T47D (cell line): ENCODE results near the gene SESN1.

Source experiments
- DNase-seq, 2 experiments: peaks; one replicate each; pipeline versions ENCODE4 v3.0.0 to v3.0.0-alpha.2; 2011 to 2012; ENCODE audit warnings: low read depth in 1 of 2, low spot score in 1 of 2
- JUND ChIP-seq: IDR thresholded peaks from 2 replicates; pipeline ENCODE4 v1.6.1; 2012; ENCODE audit warnings: low read depth
- in situ Hi-C: cut with HindIII; loops from 2 replicates; pipeline ENCODE4 v1.10.0; 2016; ENCODE audit warnings: low sequenced_read_pairs, low pct_unique_long_range_greater_than_20kb

The SESN1 gene

GRCh38 chr6:109009962-109010704 lies 84.5 kb downstream of the SESN1 start:
- no peak for TF ChIP-seq JUND
- DNase-seq = no peak
- in situ Hi-C loops = no loop called here

GRCh38 chr6:109009236-109009961 lies 85.2 kb downstream of the SESN1 start:
- in situ Hi-C loops = no loop called here
- TF ChIP-seq JUND = no peak
- peak; percentile 37 to 87 for DNase-seq

GRCh38 chr6:109008537-109009235 lies 86.0 kb downstream of the SESN1 start:
- DNase-seq = peak in 1 of 2 experiments; percentile 42
- in situ Hi-C loops = no loop called here
- TF ChIP-seq JUND = no peak

GRCh38 chr6:109008054-109008453 lies 86.6 kb downstream of the SESN1 start:
- DNase-seq = no peak
- TF ChIP-seq JUND = no peak
- in situ Hi-C loops = no loop called here

GRCh38 chr6:109007521-109007920 lies 87.1 kb downstream of the SESN1 start:
- DNase-seq = no peak
- in situ Hi-C loops = no loop called here
- TF ChIP-seq JUND = no peak

GRCh38 chr6:109006818-109007217 lies 87.8 kb downstream of the SESN1 start:
- DNase-seq = no peak
- in situ Hi-C loops = no loop called here
- TF ChIP-seq JUND = no peak

- in situ Hi-C loops = no loop called here
- no peak for DNase-seq
- no peak for TF ChIP-seq JUND
Observed at GRCh38 chr6:109002882-109003281, 91.8 kb downstream of the SESN1 start.

GRCh38 chr6:109002051-109002697 lies 92.5 kb downstream of the SESN1 start:
- in situ Hi-C loops = no loop called here
- no peak for DNase-seq
- no peak for TF ChIP-seq JUND

- in situ Hi-C loops = no loop called here
- TF ChIP-seq JUND = no peak
- DNase-seq = no peak
Observed at GRCh38 chr6:109001291-109001894, 93.3 kb downstream of the SESN1 start.

GRCh38 chr6:109000289-109000688 lies 94.4 kb downstream of the SESN1 start:
- TF ChIP-seq JUND = no peak
- in situ Hi-C loops = no loop called here
- DNase-seq = no peak

- in situ Hi-C loops = no loop called here
- no peak for DNase-seq
- no peak for TF ChIP-seq JUND
Observed at GRCh38 chr6:108999428-108999827, 95.2 kb downstream of the SESN1 start.

GRCh38 chr6:108998485-108998884 lies 96.2 kb downstream of the SESN1 start:
- TF ChIP-seq JUND = no peak
- in situ Hi-C loops = no loop called here
- no peak for DNase-seq
